SK-N-SH (cell line): ENCODE results near the gene RECK. TPM values are rescaled to one million over a fixed set of nuclear protein-coding genes. Genes with fewer than 3 reads are reported as not detected.

Experiments
- CTCF ChIA-PET: fragments of 300-600, 350-600 bp; formaldehyde crosslinking; extraction: SDS; loops from one replicate; lab custom pipeline; 2021; lab: Yijun Ruan, JAX
- POLR2A ChIA-PET: fragments of 350-600 bp; sonication (Branson Sonifier 250); formaldehyde crosslinking; extraction: SDS; loops from one replicate; lab custom pipeline; 2020; ENCODE audit warnings: antibody characterized with exemption, inconsistent platforms; lab: Yijun Ruan, JAX
- DNase-seq: peaks from one replicate; pipeline ENCODE4 v3.0.0; 2012
- H2AFZ ChIP-seq: fragments of 200-600 bp; sonication (generic); 2 replicates; pipeline ENCODE4 v1.8.1; 2016; ENCODE audit warnings: antibody characterized with exemption, mild to moderate bottlenecking, low read depth
- H3F3A ChIP-seq: fragments of 200-600 bp; sonication (generic); replicated peaks from 2 replicates; pipeline ENCODE3; 2016; ENCODE audit warnings: antibody characterized with exemption, mild to moderate bottlenecking; ENCODE audit not compliant: insufficient read depth
- H3K27ac ChIP-seq, 2 experiments: fragments of 200-500 bp in 1 of 2; fragments of 200-600 bp in 1 of 2; sonication (Bioruptor generic) in 1 of 2; sonication (generic), shearing (Covaris generic) in 1 of 2; 2 replicates each; pipeline versions ENCODE4 v1.5.1 to v1.6.1; 2014 to 2016; ENCODE audit warnings: low read depth in 2 of 2, inconsistent platforms in 1 of 2, low read length in 1 of 2, mild to moderate bottlenecking in 1 of 2, mixed read lengths in 1 of 2
- H3K27me3 ChIP-seq: fragments of 200-600 bp; sonication (generic), shearing (Covaris generic); 2 replicates; pipeline ENCODE4 v1.6.1; 2016; ENCODE audit warnings: mixed run types; ENCODE audit not compliant: insufficient read depth
- H3K36me3 ChIP-seq, 2 experiments: fragments of 200-500 bp in 1 of 2; fragments of 200-600 bp in 1 of 2; sonication (Bioruptor generic) in 1 of 2; sonication (generic) in 1 of 2; replicated peaks in 1 of 2; 2 replicates each; pipeline versions ENCODE3 to v1.5.1; 2014 to 2016; ENCODE audit warnings: low read length in 1 of 2, mild to moderate bottlenecking in 1 of 2; ENCODE audit not compliant: insufficient read depth in 2 of 2, control insufficient read depth in 1 of 2
- H3K4me1 ChIP-seq, 2 experiments: fragments of 200-500 bp in 1 of 2; fragments of 200-600 bp in 1 of 2; sonication (Bioruptor generic) in 1 of 2; sonication (generic), shearing (Covaris generic) in 1 of 2; 2 replicates each; pipeline versions ENCODE4 v1.5.1 to v1.6.1; 2014 to 2016; ENCODE audit warnings: low read depth in 1 of 2, low read length in 1 of 2, mixed run types in 1 of 2; ENCODE audit not compliant: insufficient read depth in 2 of 2, control insufficient read depth in 1 of 2
- H3K4me2 ChIP-seq: fragments of 200-600 bp; sonication (generic), shearing (Covaris generic); 2 replicates; pipeline ENCODE4 v1.6.1; 2017; ENCODE audit warnings: mixed run types
- H3K4me3 ChIP-seq, 2 experiments: fragments of 200-500 bp in 1 of 2; fragments of 200-600 bp in 1 of 2; sonication (Bioruptor generic) in 1 of 2; sonication (generic), shearing (Covaris generic) in 1 of 2; 2 replicates each; pipeline versions ENCODE4 v1.5.1 to v1.8.1; 2014 to 2016; ENCODE audit warnings: low read depth in 2 of 2, inconsistent platforms in 1 of 2, low read length in 1 of 2, mild to moderate bottlenecking in 1 of 2, mixed read lengths in 1 of 2, moderate library complexity in 1 of 2
- H3K79me2 ChIP-seq: fragments of 200-600 bp; sonication (generic); 2 replicates; pipeline ENCODE4 v1.8.1; 2017; ENCODE audit warnings: mild to moderate bottlenecking; ENCODE audit not compliant: insufficient read depth
- H3K9ac ChIP-seq: fragments of 200-600 bp; sonication (generic); 2 replicates; pipeline ENCODE4 v1.6.1; 2017; ENCODE audit warnings: mixed run types
- H3K9me2 ChIP-seq: fragments of 200-600 bp; sonication (generic); 2 replicates; pipeline ENCODE4 v1.6.1; 2017; ENCODE audit warnings: mixed run types
- H3K9me3 ChIP-seq: fragments of 200-600 bp; sonication (generic); 2 replicates; pipeline ENCODE4 v1.6.1; 2017; ENCODE audit warnings: mixed run types, mild to moderate bottlenecking, moderate library complexity
- H4K20me1 ChIP-seq: fragments of 200-600 bp; sonication (generic); 2 replicates; pipeline ENCODE4 v1.6.1; 2017; ENCODE audit warnings: mild to moderate bottlenecking, mixed run types; ENCODE audit not compliant: insufficient read depth
- CHD2 ChIP-seq: fragments of 150-350 bp; IDR thresholded peaks from 2 replicates; pipeline ENCODE4 v1.6.1; 2018; ENCODE audit warnings: low read length; ENCODE audit not compliant: partially characterized antibody
- ELF1 ChIP-seq: IDR thresholded peaks from 2 replicates; pipeline ENCODE4 v1.4.0; 2012
- FOSL2 ChIP-seq: IDR thresholded peaks from 2 replicates; pipeline ENCODE4 v1.4.0; 2012; ENCODE audit warnings: low read depth, mild to moderate bottlenecking, moderate library complexity, borderline replicate concordance
- FOXM1 ChIP-seq: IDR thresholded peaks from 2 replicates; pipeline ENCODE4 v1.4.0; 2012; ENCODE audit warnings: low read depth, mild to moderate bottlenecking
- GATA2 ChIP-seq: sonication (generic); formaldehyde crosslinking; IDR thresholded peaks from 2 replicates; pipeline ENCODE4 v1.5.0; 2020; ENCODE audit warnings: mild to moderate bottlenecking, missing genetic modification reagents
- JUND ChIP-seq: IDR thresholded peaks from 2 replicates; pipeline ENCODE4 v1.4.0; 2012
- NFIC ChIP-seq: IDR thresholded peaks from 2 replicates; pipeline ENCODE4 v1.4.0; 2012; ENCODE audit warnings: borderline replicate concordance
- POLR2AphosphoS5 ChIP-seq: IDR thresholded peaks from 2 replicates; pipeline ENCODE4 v1.6.1; 2012; ENCODE audit warnings: low read depth, low read length
- RAD21 ChIP-seq: IDR thresholded peaks from 2 replicates; pipeline ENCODE4 v1.6.1; 2012; ENCODE audit warnings: mild to moderate bottlenecking, low read length
- SIN3A ChIP-seq: IDR thresholded peaks from 2 replicates; pipeline ENCODE4 v1.6.1; 2012; ENCODE audit warnings: low read depth, mild to moderate bottlenecking, low read length, moderate library complexity, borderline replicate concordance
- TAF1 ChIP-seq: IDR thresholded peaks from 2 replicates; pipeline ENCODE4 v1.6.1; 2012; ENCODE audit warnings: low read depth, mild to moderate bottlenecking, low read length, moderate library complexity, borderline replicate concordance
- TCF12 ChIP-seq: IDR thresholded peaks from 2 replicates; pipeline ENCODE4 v1.4.0; 2012
- TEAD4 ChIP-seq: IDR thresholded peaks from 2 replicates; pipeline ENCODE4 v1.4.0; 2012; ENCODE audit warnings: mild to moderate bottlenecking, borderline replicate concordance; ENCODE audit not compliant: insufficient read depth
- WGBS: methylation state at CpG from one replicate; pipeline ENCODE4 v1.1.6; 2017; ENCODE audit warnings: low lambda C conversion rate; 5-methylcytosine and 5-hydroxymethylcytosine counted together
- polyA plus RNA-seq, 3 experiments: library from polyadenylated mRNA; depleted of rRNA; stranded (reverse); fragments of >200 nt; gene quantifications; 2 replicates each; pipeline ENCODE4 v1.2.3, GENCODE V29; 2012
- TF ChIP-seq, protein P1 (sequence below): fragments of 150-350 bp; IDR thresholded peaks from 2 replicates; pipeline ENCODE4 v1.6.1; 2016; ENCODE audit warnings: mild to moderate bottlenecking, low read depth, low read length
- TF ChIP-seq, protein P2 (sequence below): IDR thresholded peaks from 2 replicates; pipeline ENCODE4 v1.6.1; 2012; ENCODE audit warnings: mild to moderate bottlenecking, low read depth, low read length, moderate library complexity
- TF ChIP-seq, protein P3 (sequence below): IDR thresholded peaks from 2 replicates; pipeline ENCODE4 v1.4.0; 2012; ENCODE audit warnings: low read depth
- TF ChIP-seq, protein P4 (sequence below): IDR thresholded peaks from 2 replicates; pipeline ENCODE4; 2012

RECK gene
- polyA plus RNA-seq, 1 of the 3 experiments (the other 2 are of a cell fraction), result 22.8 TPM

DNA sequence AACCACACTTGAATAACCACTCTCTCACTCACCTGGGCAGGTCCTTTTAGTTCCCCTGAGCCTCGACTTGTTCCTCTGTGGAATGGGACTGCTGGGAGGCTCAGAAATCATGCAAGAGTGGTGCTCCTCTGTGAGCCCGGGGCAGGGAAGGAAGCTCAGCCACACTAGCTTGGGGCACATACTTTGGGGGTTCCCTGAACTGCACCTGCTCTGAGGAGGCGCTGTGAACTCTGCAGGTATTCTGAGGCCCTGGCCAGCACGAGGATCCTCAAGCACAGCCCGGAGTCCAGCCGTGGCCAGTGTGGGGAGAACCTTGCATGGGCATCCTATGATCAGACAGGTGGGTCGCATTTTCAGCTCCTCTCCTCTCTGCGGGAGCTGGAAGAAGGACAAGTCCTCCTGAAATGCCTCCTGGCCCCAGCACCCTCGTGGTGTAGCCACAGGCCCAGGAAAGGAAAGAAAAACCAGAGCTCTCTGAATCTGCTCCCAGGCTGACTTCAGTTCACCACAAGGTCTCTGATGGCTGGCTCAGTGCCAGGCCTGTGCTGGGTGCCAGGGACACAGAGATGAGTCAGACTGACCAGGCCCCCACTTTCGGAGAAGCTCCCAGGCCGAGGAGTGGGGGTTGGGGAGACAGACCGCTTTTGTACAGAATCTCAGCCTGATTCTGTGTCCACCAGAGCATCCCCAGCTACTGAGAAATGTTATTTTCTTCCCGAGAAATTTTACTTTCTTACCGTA, 111.8 kb downstream of the RECK start (continued):
- peak; percentile 65 for TF ChIP-seq POLR2AphosphoS5
- peak; percentile 91 for TF ChIP-seq TCF12
- TF ChIP-seq ELF1, result no peak
- TF ChIP-seq, protein P1, sequence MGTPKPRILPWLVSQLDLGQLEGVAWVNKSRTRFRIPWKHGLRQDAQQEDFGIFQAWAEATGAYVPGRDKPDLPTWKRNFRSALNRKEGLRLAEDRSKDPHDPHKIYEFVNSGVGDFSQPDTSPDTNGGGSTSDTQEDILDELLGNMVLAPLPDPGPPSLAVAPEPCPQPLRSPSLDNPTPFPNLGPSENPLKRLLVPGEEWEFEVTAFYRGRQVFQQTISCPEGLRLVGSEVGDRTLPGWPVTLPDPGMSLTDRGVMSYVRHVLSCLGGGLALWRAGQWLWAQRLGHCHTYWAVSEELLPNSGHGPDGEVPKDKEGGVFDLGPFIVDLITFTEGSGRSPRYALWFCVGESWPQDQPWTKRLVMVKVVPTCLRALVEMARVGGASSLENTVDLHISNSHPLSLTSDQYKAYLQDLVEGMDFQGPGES, result no peak
- TF ChIP-seq, protein P2, sequence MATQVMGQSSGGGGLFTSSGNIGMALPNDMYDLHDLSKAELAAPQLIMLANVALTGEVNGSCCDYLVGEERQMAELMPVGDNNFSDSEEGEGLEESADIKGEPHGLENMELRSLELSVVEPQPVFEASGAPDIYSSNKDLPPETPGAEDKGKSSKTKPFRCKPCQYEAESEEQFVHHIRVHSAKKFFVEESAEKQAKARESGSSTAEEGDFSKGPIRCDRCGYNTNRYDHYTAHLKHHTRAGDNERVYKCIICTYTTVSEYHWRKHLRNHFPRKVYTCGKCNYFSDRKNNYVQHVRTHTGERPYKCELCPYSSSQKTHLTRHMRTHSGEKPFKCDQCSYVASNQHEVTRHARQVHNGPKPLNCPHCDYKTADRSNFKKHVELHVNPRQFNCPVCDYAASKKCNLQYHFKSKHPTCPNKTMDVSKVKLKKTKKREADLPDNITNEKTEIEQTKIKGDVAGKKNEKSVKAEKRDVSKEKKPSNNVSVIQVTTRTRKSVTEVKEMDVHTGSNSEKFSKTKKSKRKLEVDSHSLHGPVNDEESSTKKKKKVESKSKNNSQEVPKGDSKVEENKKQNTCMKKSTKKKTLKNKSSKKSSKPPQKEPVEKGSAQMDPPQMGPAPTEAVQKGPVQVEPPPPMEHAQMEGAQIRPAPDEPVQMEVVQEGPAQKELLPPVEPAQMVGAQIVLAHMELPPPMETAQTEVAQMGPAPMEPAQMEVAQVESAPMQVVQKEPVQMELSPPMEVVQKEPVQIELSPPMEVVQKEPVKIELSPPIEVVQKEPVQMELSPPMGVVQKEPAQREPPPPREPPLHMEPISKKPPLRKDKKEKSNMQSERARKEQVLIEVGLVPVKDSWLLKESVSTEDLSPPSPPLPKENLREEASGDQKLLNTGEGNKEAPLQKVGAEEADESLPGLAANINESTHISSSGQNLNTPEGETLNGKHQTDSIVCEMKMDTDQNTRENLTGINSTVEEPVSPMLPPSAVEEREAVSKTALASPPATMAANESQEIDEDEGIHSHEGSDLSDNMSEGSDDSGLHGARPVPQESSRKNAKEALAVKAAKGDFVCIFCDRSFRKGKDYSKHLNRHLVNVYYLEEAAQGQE, result no peak
- no peak for TF ChIP-seq TAF1
- TF ChIP-seq, protein P3, sequence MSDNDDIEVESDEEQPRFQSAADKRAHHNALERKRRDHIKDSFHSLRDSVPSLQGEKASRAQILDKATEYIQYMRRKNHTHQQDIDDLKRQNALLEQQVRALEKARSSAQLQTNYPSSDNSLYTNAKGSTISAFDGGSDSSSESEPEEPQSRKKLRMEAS, result peak; percentile 90

DNA sequence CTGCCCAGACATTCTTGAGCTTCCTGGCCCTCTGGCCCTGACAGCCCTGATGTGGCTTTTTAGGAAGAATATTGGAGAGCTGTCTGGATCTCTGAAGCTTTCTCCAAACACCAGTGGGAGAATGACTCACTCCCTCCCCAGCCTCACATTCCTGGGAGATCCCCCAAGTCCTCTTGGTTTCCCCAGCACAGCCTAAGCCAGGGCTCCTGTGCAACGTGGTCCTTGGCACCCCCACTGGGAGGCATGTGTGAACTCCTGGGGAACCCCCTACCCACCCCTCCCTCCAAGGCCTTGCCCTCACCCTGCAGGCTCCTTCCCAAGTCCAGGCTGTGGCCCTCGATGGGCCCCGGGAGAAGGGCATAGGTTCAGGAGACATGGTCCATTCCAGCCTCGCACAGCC, 112.5 kb downstream of the RECK start:
- DNase-seq, result peak; percentile 41
- WGBS, result 64% methylated on average over 4 of the region's 4 CpGs

More for the DNA sequence above, 112.5 kb downstream of the RECK start:
- Histone ChIP-seq H3K4me1 (peaks cover 16 to 41% of the 10 kb centered on the region in 2 experiments; a peak in 3 of 4 replicates), H3K4me3 (peak overlapping the region in 1 of 2 experiments; percentile 6; a peak in 1 of 4 replicates), H3K9me2 (no peaks in the 10 kb centered on the region), H3K9ac (peak overlapping the region; percentile 38; the same call in 1 of the 2 replicates), H4K20me1 (no peaks in the 10 kb centered on the region), H3K79me2 (peaks cover 3% of the 10 kb centered on the region; the same call in 1 of the 2 replicates), H3K27me3 (no peaks in the 10 kb centered on the region), H3K9me3 (no peaks in the 10 kb centered on the region), H3K27ac (peak overlapping the region; percentile 89 to 98), H3F3A (peaks cover 50% of the 10 kb centered on the region), H3K4me2 (peak overlapping the region; percentile 74), H3K36me3 (peaks cover 0 to 37% of the 10 kb centered on the region in 2 experiments), H2AFZ (no peak overlapping the region)
- ChIA-PET CTCF (interaction anchor here (0.6 to 7.0 kb wide), 10 partner anchors 9 to 246 kb away, joined by 3 to 105 read pairs (median 4); partner anchors contain the start of genes CCIN, CLTA and GLIPR2), POLR2A (interaction anchor here (1.1 to 2.7 kb wide), 4 partner anchors 9 to 41 kb away, joined by 3 to 38 read pairs (median 7); partner anchors contain the start of genes CLTA and GLIPR2)
- no peak for TF ChIP-seq POLR2AphosphoS5
- no peak for TF ChIP-seq GATA2 (CRISPR knock-in tag)
- no peak for TF ChIP-seq SIN3A
- TF ChIP-seq, protein P4, sequence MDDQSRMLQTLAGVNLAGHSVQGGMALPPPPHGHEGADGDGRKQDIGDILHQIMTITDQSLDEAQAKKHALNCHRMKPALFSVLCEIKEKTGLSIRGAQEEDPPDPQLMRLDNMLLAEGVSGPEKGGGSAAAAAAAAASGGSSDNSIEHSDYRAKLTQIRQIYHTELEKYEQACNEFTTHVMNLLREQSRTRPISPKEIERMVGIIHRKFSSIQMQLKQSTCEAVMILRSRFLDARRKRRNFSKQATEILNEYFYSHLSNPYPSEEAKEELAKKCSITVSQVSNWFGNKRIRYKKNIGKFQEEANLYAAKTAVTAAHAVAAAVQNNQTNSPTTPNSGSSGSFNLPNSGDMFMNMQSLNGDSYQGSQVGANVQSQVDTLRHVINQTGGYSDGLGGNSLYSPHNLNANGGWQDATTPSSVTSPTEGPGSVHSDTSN, result no peak
- no peak for TF ChIP-seq FOXM1
- TF ChIP-seq RAD21, result no peak
- peak; percentile 75 for TF ChIP-seq JUND
- TF ChIP-seq CHD2, result no peak
- TF ChIP-seq NFIC, result no peak; the same call in 1 of the 2 replicates
- 0 out of 2 replicates have a peak, but pooled peaks have one; percentile 32 for TF ChIP-seq TEAD4
- TF ChIP-seq FOSL2, result peak; percentile 83
